Suprapubic skin (tissue), 4 donors: ENCODE measurements around the gene APMAP. TPM values are rescaled to one million over a fixed set of nuclear protein-coding genes. Genes with fewer than 3 reads are reported as not detected.

Source experiments
- DNase-seq, 2 donors: peaks; one replicate each; pipeline ENCODE4 v3.0.0-alpha.2; 2019; ENCODE audit warnings: low spot score in 2 of 2
- H3K27ac ChIP-seq: fragments of 200-600 bp; sonication (generic); one replicate; pipeline ENCODE4 v1.5.1; 2019
- H3K27me3 ChIP-seq: fragments of 200-600 bp; sonication (generic); one replicate; pipeline ENCODE4 v1.5.1; 2019
- H3K36me3 ChIP-seq: fragments of 200-600 bp; sonication (generic); one replicate; pipeline ENCODE4 v1.5.1; 2019
- H3K4me1 ChIP-seq: fragments of 200-600 bp; sonication (generic); one replicate; pipeline ENCODE4 v1.5.1; 2019
- H3K4me3 ChIP-seq: fragments of 200-600 bp; sonication (generic); one replicate; pipeline ENCODE4 v1.5.1; 2019; ENCODE audit warnings: mild to moderate bottlenecking
- H3K9me3 ChIP-seq: fragments of 200-600 bp; sonication (generic); one replicate; pipeline ENCODE4 v1.5.1; 2019
- EP300 ChIP-seq: sonication (generic); formaldehyde crosslinking; IDR thresholded peaks from one replicate; pipeline ENCODE4 v1.6.1; 2017; ENCODE audit warnings: antibody characterized with exemption
- POLR2A ChIP-seq, 2 donors: fragments of 450-650 bp; IDR thresholded peaks; one replicate each; pipeline ENCODE4 v1.6.1; 2017; ENCODE audit warnings: antibody characterized with exemption in 2 of 2, mild to moderate bottlenecking in 2 of 2, moderate library complexity in 2 of 2
- POLR2AphosphoS5 ChIP-seq, 3 donors: sonication (generic); formaldehyde crosslinking; IDR thresholded peaks; one replicate each; pipeline ENCODE4 v1.6.1; 2017; ENCODE audit warnings: antibody characterized with exemption in 3 of 3
- WGBS: methylation state at CpG from one replicate; pipeline ENCODE4 v1.1.5; 2018; 5-methylcytosine and 5-hydroxymethylcytosine counted together
- total RNA-seq, 4 donors: library from RNA; depleted of rRNA; stranded (reverse); fragments of >200 nt; gene quantifications; one replicate each; pipeline ENCODE4 v1.1.0, GENCODE V29; 2016
- TF ChIP-seq, protein P1 (sequence below), 2 donors: fragments of 200-600 bp in 1 of 2; fragments of 450-650 bp in 1 of 2; sonication (generic) in 1 of 2; IDR thresholded peaks; one replicate each; pipeline ENCODE4 v1.5.1; 2016 to 2019; ENCODE audit warnings: antibody characterized with exemption in 2 of 2, mild to moderate bottlenecking in 1 of 2, moderate library complexity in 1 of 2

Gene APMAP
- total RNA-seq, 4 donors from 2014 or later, result 61.8 to 89.3 (median 69.9) TPM

DNA sequence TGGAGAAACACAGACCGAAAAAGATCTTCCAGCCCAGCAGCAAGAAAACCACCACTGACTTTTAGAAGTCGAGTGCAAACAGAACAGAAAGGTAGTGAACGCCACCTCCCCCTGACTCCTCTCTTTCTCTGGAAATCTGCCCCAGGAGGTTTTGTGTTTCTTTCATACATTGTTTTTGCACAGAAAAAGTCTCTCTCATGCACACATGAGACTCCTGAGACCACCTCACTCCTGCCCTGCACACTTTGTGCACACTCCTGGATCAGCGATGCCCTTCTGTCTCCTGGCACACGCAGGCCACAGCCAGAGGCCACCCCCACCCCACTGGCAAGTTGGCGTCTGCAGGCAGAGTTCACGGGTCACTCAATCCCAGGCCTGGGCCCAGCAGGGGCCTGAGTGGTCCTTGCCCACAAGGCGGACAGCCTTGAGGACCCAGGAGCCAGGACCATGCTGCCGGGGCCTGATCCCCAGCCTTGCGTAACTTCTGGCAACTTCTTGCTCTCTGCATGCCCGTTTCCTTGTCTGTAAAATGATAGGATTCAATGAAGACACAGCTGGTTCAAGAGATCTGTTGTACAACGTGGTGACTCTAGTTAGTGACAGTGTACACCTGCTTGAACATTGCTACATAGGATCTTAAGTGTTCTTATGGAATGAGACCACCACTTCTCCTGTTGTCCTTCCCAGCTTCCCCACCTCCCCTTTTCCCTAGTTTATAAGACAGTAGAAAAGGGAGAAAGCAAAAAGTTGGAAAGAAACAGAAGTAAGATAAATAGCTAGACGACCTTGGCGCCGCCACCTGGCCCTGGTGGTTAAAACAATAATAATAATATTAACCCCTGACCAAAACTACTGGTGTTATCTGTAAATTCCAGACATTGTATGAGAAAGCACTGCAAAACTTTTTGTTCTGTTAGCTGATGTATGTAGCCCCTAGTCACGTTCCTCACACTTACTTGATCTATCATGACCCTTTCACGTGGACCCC lies 73.7 kb downstream of the APMAP start:
- H3K36me3 ChIP-seq, result no peaks in the 10 kb centered on the region
- peak overlapping the region; percentile 19 for H3K4me3 ChIP-seq
- WGBS, result 57% methylated on average over 17 of the region's 17 CpGs
- H3K9me3 ChIP-seq, result no peaks in the 10 kb centered on the region
- TF ChIP-seq POLR2AphosphoS5 (IDR thresholded peaks at IDR 0.05) (no peak), POLR2A (IDR thresholded peaks at IDR 0.05) (no peak), EP300 (no peak)
- TF ChIP-seq, protein P1, sequence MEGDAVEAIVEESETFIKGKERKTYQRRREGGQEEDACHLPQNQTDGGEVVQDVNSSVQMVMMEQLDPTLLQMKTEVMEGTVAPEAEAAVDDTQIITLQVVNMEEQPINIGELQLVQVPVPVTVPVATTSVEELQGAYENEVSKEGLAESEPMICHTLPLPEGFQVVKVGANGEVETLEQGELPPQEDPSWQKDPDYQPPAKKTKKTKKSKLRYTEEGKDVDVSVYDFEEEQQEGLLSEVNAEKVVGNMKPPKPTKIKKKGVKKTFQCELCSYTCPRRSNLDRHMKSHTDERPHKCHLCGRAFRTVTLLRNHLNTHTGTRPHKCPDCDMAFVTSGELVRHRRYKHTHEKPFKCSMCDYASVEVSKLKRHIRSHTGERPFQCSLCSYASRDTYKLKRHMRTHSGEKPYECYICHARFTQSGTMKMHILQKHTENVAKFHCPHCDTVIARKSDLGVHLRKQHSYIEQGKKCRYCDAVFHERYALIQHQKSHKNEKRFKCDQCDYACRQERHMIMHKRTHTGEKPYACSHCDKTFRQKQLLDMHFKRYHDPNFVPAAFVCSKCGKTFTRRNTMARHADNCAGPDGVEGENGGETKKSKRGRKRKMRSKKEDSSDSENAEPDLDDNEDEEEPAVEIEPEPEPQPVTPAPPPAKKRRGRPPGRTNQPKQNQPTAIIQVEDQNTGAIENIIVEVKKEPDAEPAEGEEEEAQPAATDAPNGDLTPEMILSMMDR (IDR thresholded peaks at IDR 0.05), result no peak
- H3K27me3 ChIP-seq, result no peaks in the 10 kb centered on the region
- peaks cover 13% of the 10 kb centered on the region for H3K4me1 ChIP-seq
- no peak overlapping the region for H3K27ac ChIP-seq
- DNase-seq, result peak in 1 of 2 donors; percentile 52

DNA sequence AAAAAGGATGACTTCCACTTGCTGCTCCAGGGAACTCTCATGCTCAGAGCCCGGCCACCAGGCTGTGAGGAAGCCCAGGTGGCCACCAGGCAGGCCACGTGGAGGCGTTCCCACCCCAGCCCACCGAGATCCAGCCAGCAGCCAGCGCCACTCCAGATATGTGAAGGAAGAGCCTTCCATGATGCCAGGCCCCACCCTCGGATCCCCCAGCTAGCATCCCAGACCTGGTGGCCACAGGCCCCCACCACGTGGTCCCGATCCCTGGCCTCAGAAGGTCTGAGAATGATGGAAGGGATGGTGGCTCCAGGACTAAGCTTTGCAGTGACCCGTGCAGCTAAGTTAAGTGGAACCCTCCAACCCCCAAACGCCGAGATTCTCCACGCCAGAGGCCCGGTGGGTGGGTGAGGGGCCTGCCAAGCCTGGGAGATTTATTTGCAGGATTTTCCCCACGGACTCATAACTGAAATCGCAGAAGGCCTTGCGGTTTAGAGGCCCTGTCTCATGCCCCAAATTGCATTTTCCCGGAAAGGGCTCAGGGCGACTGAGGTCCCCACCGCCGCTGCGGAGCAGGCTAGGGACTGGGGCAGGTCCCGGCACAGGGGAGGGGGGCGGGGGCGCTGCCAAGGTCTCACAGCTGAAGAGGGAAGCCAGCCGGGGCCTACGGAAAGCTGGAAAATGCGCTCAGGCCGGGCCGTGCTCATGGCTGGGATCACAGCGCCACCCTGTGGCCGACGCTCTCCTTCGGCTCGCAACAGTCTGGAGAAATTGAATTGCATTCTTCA lies 74.6 kb downstream of the APMAP start:
- TF ChIP-seq EP300 (no peak), POLR2AphosphoS5 (IDR thresholded peaks at IDR 0.05) (no peak)
- TF ChIP-seq, protein P1 (IDR thresholded peaks at IDR 0.05), result peak; percentile 58 to 79
- no peaks in the 10 kb centered on the region for H3K36me3 ChIP-seq
- 13% methylated on average over 21 of the region's 34 CpGs for WGBS
- no peaks in the 10 kb centered on the region for H3K27me3 ChIP-seq
- H3K27ac ChIP-seq, result no peak overlapping the region
- H3K4me3 ChIP-seq, result peak overlapping the region; percentile 19
- no peaks in the 10 kb centered on the region for H3K9me3 ChIP-seq
- peak in 1 of 2 donors; percentile 78 for DNase-seq
- H3K4me1 ChIP-seq, result peaks cover 13% of the 10 kb centered on the region

GRCh38 chr20:24917056-24917455 lies 75.5 kb downstream of the APMAP start:
- 96% methylated on average over 7 of the region's 7 CpGs for WGBS
- no peaks in the 10 kb centered on the region for H3K9me3 ChIP-seq
- H3K4me3 ChIP-seq, result no peak overlapping the region
- H3K36me3 ChIP-seq, result no peaks in the 10 kb centered on the region
- peak in 1 of 2 donors; percentile 55 for DNase-seq
- H3K4me1 ChIP-seq, result peaks cover 13% of the 10 kb centered on the region
- H3K27ac ChIP-seq, result no peak overlapping the region
- no peaks in the 10 kb centered on the region for H3K27me3 ChIP-seq
- TF ChIP-seq, protein P1 (IDR thresholded peaks at IDR 0.05), result no peak
- TF ChIP-seq EP300 (no peak), POLR2AphosphoS5 (IDR thresholded peaks at IDR 0.05) (no peak), POLR2A (IDR thresholded peaks at IDR 0.05) (no peak)

- TF ChIP-seq POLR2AphosphoS5 (IDR thresholded peaks at IDR 0.05) (no peak), POLR2A (IDR thresholded peaks at IDR 0.05) (no peak), EP300 (no peak)
- TF ChIP-seq, protein P1 (IDR thresholded peaks at IDR 0.05), result no peak
- Histone ChIP-seq H3K4me3 (no peak overlapping the region), H3K9me3 (no peaks in the 10 kb centered on the region), H3K27me3 (no peaks in the 10 kb centered on the region), H3K27ac (no peak overlapping the region), H3K36me3 (no peaks in the 10 kb centered on the region), H3K4me1 (peaks cover 13% of the 10 kb centered on the region)
- DNase-seq, result peak in 1 of 2 donors; percentile 11
- WGBS, result 92% methylated on average over 1 of the region's 1 CpG
Observed at GRCh38 chr20:24916412-24916811, 76.1 kb downstream of the APMAP start.
